Measurements from ENCODE around the gene SIRT7.

DNA sequence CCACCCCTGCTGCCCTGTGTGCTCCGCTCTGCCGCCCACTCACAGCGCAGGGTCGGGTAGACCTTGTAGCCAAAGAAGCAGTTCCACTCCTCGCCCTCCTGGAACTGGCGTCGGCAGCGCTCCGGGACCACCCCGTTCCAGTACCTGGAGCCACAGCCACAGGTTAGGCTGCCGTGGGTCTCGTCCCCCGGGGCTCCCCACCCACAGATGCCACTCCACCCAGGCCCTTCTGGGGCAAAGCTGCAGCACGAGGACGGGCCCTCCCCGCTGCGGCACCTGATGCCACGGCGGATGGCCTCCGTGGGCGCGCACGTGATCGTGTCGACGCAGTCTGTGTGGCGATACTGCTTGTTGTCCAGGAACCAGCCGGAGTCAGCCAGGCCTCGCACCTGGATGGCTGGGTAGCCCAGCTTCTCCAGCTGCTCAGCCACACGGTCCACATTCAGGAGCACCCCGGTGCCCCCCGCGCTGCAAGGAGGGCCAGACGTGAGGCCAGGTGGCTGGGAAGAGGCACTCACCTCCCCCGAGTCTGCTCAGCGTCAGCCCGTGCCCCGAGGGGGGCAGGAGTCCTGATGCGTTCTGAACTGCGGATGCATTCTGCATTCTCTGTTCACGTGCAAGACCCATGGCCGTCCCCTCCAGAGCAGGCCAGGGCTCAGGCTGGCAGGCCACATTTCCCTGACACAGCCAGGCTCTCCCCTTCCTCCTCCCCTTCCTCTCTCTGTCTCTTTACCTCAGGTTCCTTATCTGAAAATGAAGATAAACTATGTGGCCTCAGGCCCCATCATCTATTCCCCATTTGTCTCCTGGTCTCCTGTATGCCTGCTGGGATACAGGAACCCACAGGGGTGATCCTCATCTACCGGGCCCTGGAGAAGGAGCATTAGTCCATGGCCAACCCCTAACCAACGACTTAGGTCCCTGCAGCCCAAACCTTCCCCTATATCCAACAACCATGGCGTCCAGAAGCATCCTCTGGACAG is 38.9 kb upstream of the SIRT7 start:
- TF ChIP-seq, protein P1, sequence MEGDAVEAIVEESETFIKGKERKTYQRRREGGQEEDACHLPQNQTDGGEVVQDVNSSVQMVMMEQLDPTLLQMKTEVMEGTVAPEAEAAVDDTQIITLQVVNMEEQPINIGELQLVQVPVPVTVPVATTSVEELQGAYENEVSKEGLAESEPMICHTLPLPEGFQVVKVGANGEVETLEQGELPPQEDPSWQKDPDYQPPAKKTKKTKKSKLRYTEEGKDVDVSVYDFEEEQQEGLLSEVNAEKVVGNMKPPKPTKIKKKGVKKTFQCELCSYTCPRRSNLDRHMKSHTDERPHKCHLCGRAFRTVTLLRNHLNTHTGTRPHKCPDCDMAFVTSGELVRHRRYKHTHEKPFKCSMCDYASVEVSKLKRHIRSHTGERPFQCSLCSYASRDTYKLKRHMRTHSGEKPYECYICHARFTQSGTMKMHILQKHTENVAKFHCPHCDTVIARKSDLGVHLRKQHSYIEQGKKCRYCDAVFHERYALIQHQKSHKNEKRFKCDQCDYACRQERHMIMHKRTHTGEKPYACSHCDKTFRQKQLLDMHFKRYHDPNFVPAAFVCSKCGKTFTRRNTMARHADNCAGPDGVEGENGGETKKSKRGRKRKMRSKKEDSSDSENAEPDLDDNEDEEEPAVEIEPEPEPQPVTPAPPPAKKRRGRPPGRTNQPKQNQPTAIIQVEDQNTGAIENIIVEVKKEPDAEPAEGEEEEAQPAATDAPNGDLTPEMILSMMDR (IDR thresholded peaks at IDR 0.05) = no peak
- TF ChIP-seq POLR2A (IDR thresholded peaks at IDR 0.05) = no peak
